ENCODE results near the gene SLC9A7. TPM values are rescaled to one million over a fixed set of nuclear protein-coding genes. Genes with fewer than 3 reads are reported as not detected.

The SLC9A7 gene
- total RNA-seq, 1 experiment from 2014 or later = 20.9 TPM

- no peaks in the 10 kb centered on the region for H4K20me1 ChIP-seq (ENCODE audit: insufficient read depth)
Observed at GRCh38 chrX:46750889-46751288, 8.0 kb downstream of the SLC9A7 start.

GRCh38 chrX:46744009-46744408, 14.9 kb downstream of the SLC9A7 start:
- Histone ChIP-seq H3K4me1 (replicated peaks; ENCODE audit: insufficient read depth) (no peaks in the 10 kb centered on the region), H3K9me3 (ENCODE audit: insufficient read depth, low read depth) (no peaks in the 10 kb centered on the region), H4K20me1 (ENCODE audit: insufficient read depth) (no peaks in the 10 kb centered on the region), H3K27ac (no peak overlapping the region), H3K9me2 (ENCODE audit: insufficient read depth) (no peaks in the 10 kb centered on the region), H2AFZ (no peak overlapping the region), H3K4me2 (no peak overlapping the region), H3K79me2 (ENCODE audit: low read depth) (peaks cover 51% of the 10 kb centered on the region), H3K36me3 (ENCODE audit: low read depth) (no peaks in the 10 kb centered on the region), H3K27me3 (ENCODE audit: insufficient read depth, low read depth) (no peaks in the 10 kb centered on the region), H3F3A (ENCODE audit: insufficient read depth, low read depth) (no peaks in the 10 kb centered on the region), H3K4me3 (no peak overlapping the region)
- POLR2A ChIA-PET (ENCODE audit: unreplicated experiment) = no interaction called here
- TF ChIP-seq CTCF (conservative IDR thresholded peaks at IDR 0.05) = no peak
- TF ChIP-seq EZH2 (IDR thresholded peaks at IDR 0.05; ENCODE audit: low read depth) = no peak
- intact Hi-C loops (cut with micrococcal nuclease; ENCODE audit: unreplicated experiment) = no loop called here
- CTCF ChIA-PET = no interaction called here
- DNase-seq = no peak
- BruUV-seq (replicated peaks) = no TSS peak

More at GRCh38 chrX:46750889-46751288, 8.0 kb downstream of the SLC9A7 start:
- Histone ChIP-seq H3K9me2 (ENCODE audit: insufficient read depth) (no peaks in the 10 kb centered on the region), H3F3A (ENCODE audit: insufficient read depth, low read depth) (no peaks in the 10 kb centered on the region), H3K4me1 (replicated peaks; ENCODE audit: insufficient read depth) (no peaks in the 10 kb centered on the region), H3K9me3 (ENCODE audit: insufficient read depth, low read depth) (no peaks in the 10 kb centered on the region), H3K27ac (no peak overlapping the region), H3K4me3 (no peak overlapping the region), H3K4me2 (no peak overlapping the region), H2AFZ (no peak overlapping the region), H3K79me2 (ENCODE audit: low read depth) (peaks cover 48% of the 10 kb centered on the region), H3K36me3 (ENCODE audit: low read depth) (no peaks in the 10 kb centered on the region), H3K27me3 (ENCODE audit: insufficient read depth, low read depth) (no peaks in the 10 kb centered on the region)
- DNase-seq = no peak
- ChIA-PET POLR2A (ENCODE audit: unreplicated experiment) (no interaction called here), CTCF (no interaction called here)
- no peak for TF ChIP-seq EZH2 (IDR thresholded peaks at IDR 0.05; ENCODE audit: low read depth)
- TF ChIP-seq CTCF (conservative IDR thresholded peaks at IDR 0.05) = no peak
- intact Hi-C loops (cut with micrococcal nuclease; ENCODE audit: unreplicated experiment) = loop anchor here (10.0 kb wide), 1 partner anchor 66 kb away; no protein-coding TSS in a partner anchor
- BruUV-seq (replicated peaks) = no TSS peak

- BruUV-seq (replicated peaks) = no TSS peak
- POLR2A ChIA-PET (ENCODE audit: unreplicated experiment) = no interaction called here
Observed at GRCh38 chrX:46743046-46743445, 15.9 kb downstream of the SLC9A7 start.

More at GRCh38 chrX:46743046-46743445, 15.9 kb downstream of the SLC9A7 start:
- no peak for TF ChIP-seq CTCF (conservative IDR thresholded peaks at IDR 0.05)
- no peak for TF ChIP-seq EZH2 (IDR thresholded peaks at IDR 0.05; ENCODE audit: low read depth)
- intact Hi-C loops (cut with micrococcal nuclease; ENCODE audit: unreplicated experiment) = no loop called here
- H3K36me3 ChIP-seq (ENCODE audit: low read depth) = no peaks in the 10 kb centered on the region
- no peaks in the 10 kb centered on the region for H3K9me3 ChIP-seq (ENCODE audit: insufficient read depth, low read depth)
- no peaks in the 10 kb centered on the region for H3K9me2 ChIP-seq (ENCODE audit: insufficient read depth)
- no peaks in the 10 kb centered on the region for H3K4me1 ChIP-seq (replicated peaks; ENCODE audit: insufficient read depth)
- no peaks in the 10 kb centered on the region for H4K20me1 ChIP-seq (ENCODE audit: insufficient read depth)
- CTCF ChIA-PET = no interaction called here
- no peaks in the 10 kb centered on the region for H3F3A ChIP-seq (ENCODE audit: insufficient read depth, low read depth)
- no peak overlapping the region for H2AFZ ChIP-seq
- H3K4me2 ChIP-seq = no peak overlapping the region
- DNase-seq = no peak
- H3K4me3 ChIP-seq = no peak overlapping the region
- no peak overlapping the region for H3K27ac ChIP-seq
- no peaks in the 10 kb centered on the region for H3K27me3 ChIP-seq (ENCODE audit: insufficient read depth, low read depth)
- H3K79me2 ChIP-seq (ENCODE audit: low read depth) = peaks cover 51% of the 10 kb centered on the region
